ENCODE data around the gene HERC3.

Gene HERC3

GRCh38 chr4:88599298-88599697 is 7.0 kb downstream of the HERC3 start:
- TF ChIP-seq CTCF (IDR thresholded peaks at IDR 0.05), result no peak

DNA sequence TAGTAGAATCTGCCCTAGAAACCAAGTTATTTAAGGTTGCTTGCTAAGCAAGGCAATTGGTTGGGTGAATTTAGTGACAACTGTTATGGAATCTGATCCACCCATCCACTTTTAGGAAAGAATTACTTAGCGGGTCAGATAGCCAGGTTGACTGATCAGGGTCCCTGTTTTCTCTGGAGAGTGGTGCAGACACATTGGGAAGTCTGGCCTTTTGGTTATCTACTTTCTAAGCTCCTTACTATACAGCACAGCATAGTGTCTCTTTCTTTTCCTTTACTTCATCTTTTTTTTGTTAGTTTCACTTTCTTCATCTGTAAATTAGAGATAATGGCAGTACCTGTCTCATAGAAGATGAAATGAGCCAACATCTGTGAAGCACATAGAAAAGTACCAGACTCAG is 7.4 kb downstream of the HERC3 start:
- TF ChIP-seq CTCF (IDR thresholded peaks at IDR 0.05), result no peak

GRCh38 chr4:88600176-88600838 is 8.0 kb downstream of the HERC3 start:
- TF ChIP-seq CTCF (IDR thresholded peaks at IDR 0.05), result no peak

- no peak for TF ChIP-seq CTCF (IDR thresholded peaks at IDR 0.05)
These were observed 12.8 kb downstream of the HERC3 start for GRCh38 chr4:88604978-88605678.

- TF ChIP-seq CTCF (IDR thresholded peaks at IDR 0.05), result no peak
These were observed 13.5 kb downstream of the HERC3 start for GRCh38 chr4:88605736-88606135.

DNA sequence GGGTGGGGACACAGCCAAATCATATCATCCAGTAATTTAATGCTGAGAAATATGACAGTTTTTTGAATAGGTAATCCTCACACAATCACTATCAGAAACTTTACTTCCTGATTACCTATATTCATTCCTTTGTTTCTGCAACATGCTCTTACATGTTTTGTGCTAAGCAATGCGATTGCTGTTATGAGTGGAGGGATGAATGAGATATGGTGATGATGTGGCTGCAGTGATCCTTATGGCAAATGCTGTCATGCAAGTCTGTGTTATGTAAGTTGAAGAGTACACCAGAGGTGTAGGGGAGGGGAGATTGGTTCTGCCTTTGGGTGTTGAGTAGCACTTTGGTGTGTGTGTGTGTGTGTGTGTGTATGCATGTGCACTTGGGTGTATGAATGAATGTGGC is 14.6 kb downstream of the HERC3 start:
- TF ChIP-seq CTCF (IDR thresholded peaks at IDR 0.05), result no peak

- TF ChIP-seq CTCF (IDR thresholded peaks at IDR 0.05), result no peak
These were observed 17.1 kb downstream of the HERC3 start for GRCh38 chr4:88609387-88609786.

Measured in LNCAP (cell line).